ENCODE results near the gene ITPR1.

DNA sequence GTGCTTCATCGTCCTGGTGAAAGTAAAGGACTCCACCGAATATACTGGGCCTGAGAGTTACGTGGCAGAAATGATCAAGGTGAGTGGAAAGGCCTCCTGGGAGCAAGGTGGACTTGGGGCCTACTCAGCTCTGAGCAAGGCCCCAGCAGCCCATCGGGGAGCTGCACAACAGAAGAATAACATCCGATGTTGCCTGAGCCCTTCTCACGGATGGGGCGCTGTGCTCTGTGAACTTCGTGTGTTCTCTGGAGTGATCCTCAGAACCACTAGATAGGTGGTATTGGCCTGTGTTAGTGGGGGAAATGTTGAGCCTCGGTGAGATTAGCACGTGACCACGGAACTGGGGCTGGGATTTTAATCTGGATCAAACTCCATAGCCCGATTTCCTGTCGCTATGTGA lies 325.0 kb downstream of the ITPR1 start:
- no peak for TF ChIP-seq POLR2A (IDR thresholded peaks at IDR 0.05)
- TF ChIP-seq, protein P1, sequence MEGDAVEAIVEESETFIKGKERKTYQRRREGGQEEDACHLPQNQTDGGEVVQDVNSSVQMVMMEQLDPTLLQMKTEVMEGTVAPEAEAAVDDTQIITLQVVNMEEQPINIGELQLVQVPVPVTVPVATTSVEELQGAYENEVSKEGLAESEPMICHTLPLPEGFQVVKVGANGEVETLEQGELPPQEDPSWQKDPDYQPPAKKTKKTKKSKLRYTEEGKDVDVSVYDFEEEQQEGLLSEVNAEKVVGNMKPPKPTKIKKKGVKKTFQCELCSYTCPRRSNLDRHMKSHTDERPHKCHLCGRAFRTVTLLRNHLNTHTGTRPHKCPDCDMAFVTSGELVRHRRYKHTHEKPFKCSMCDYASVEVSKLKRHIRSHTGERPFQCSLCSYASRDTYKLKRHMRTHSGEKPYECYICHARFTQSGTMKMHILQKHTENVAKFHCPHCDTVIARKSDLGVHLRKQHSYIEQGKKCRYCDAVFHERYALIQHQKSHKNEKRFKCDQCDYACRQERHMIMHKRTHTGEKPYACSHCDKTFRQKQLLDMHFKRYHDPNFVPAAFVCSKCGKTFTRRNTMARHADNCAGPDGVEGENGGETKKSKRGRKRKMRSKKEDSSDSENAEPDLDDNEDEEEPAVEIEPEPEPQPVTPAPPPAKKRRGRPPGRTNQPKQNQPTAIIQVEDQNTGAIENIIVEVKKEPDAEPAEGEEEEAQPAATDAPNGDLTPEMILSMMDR (IDR thresholded peaks at IDR 0.05): no peak
